ENCODE data around the gene STK11. TPM values are rescaled to one million over a fixed set of nuclear protein-coding genes. Genes with fewer than 3 reads are reported as not detected.

The STK11 gene
- total RNA-seq, 3 donors from 2014 or later: 32.8 to 55.0 (median 52.1) TPM

GRCh38 chr19:1227304-1228054, 21.9 kb downstream of the STK11 start:
- H3K27me3 ChIP-seq: no peaks in the 10 kb centered on the region
- peak overlapping the region in 1 of 2 donors; percentile 19 for H3K27ac ChIP-seq
- intact Hi-C loops (cut with DNase I; ENCODE audit: low total_unique reads): loop anchor here (10.0 kb wide), 1 partner anchor 213 kb away; no protein-coding TSS in a partner anchor
- H3K4me1 ChIP-seq: no peaks in the 10 kb centered on the region
- no peak for DNase-seq (ENCODE audit: low spot score in 2 of 2)
- TF ChIP-seq CTCF (IDR thresholded peaks at IDR 0.05): no peak
- no peak for TF ChIP-seq POLR2A (IDR thresholded peaks at IDR 0.05)
- no peak for TF ChIP-seq POLR2AphosphoS5 (IDR thresholded peaks at IDR 0.05)
- no peaks in the 10 kb centered on the region for H3K9me3 ChIP-seq
- peaks cover 9% of the 10 kb centered on the region for H3K36me3 ChIP-seq
- no peak overlapping the region for H3K4me3 ChIP-seq

- no peak for DNase-seq (ENCODE audit: low spot score in 2 of 2)
- Histone ChIP-seq H3K36me3 (peaks cover 9% of the 10 kb centered on the region), H3K4me3 (no peak overlapping the region), H3K27me3 (no peaks in the 10 kb centered on the region), H3K27ac (no peak overlapping the region), H3K4me1 (no peaks in the 10 kb centered on the region), H3K9me3 (no peaks in the 10 kb centered on the region)
- TF ChIP-seq POLR2AphosphoS5 (IDR thresholded peaks at IDR 0.05) (no peak), POLR2A (IDR thresholded peaks at IDR 0.05) (no peak), CTCF (IDR thresholded peaks at IDR 0.05) (no peak)
- intact Hi-C loops (cut with DNase I; ENCODE audit: low total_unique reads): loop anchor here (10.0 kb wide), 1 partner anchor 214 kb away; no protein-coding TSS in a partner anchor
Observed at GRCh38 chr19:1228161-1228957, 22.8 kb downstream of the STK11 start.

- H3K36me3 ChIP-seq: peaks cover 9% of the 10 kb centered on the region
- no peak overlapping the region for H3K27ac ChIP-seq
- TF ChIP-seq POLR2A (IDR thresholded peaks at IDR 0.05): no peak
- no peak for TF ChIP-seq CTCF (IDR thresholded peaks at IDR 0.05)
- TF ChIP-seq POLR2AphosphoS5 (IDR thresholded peaks at IDR 0.05): no peak
- no peak for DNase-seq (ENCODE audit: low spot score in 2 of 2)
- H3K4me3 ChIP-seq: no peak overlapping the region
- H3K9me3 ChIP-seq: no peaks in the 10 kb centered on the region
- H3K4me1 ChIP-seq: no peaks in the 10 kb centered on the region
- H3K27me3 ChIP-seq: no peaks in the 10 kb centered on the region
- intact Hi-C loops (cut with DNase I; ENCODE audit: low total_unique reads): loop anchor here (10.0 kb wide), 1 partner anchor 214 kb away; no protein-coding TSS in a partner anchor
Observed at GRCh38 chr19:1229056-1229923, 23.7 kb downstream of the STK11 start.

GRCh38 chr19:1229924-1230782, 24.6 kb downstream of the STK11 start:
- Histone ChIP-seq H3K36me3 (peaks cover 9% of the 10 kb centered on the region), H3K4me1 (no peaks in the 10 kb centered on the region), H3K27me3 (no peaks in the 10 kb centered on the region), H3K4me3 (no peak overlapping the region), H3K9me3 (no peaks in the 10 kb centered on the region), H3K27ac (no peak overlapping the region)
- no peak for DNase-seq (ENCODE audit: low spot score in 2 of 2)
- intact Hi-C loops (cut with DNase I; ENCODE audit: low total_unique reads): loop anchor here (10.0 kb wide), 1 partner anchor 215 kb away; no protein-coding TSS in a partner anchor
- TF ChIP-seq POLR2AphosphoS5 (IDR thresholded peaks at IDR 0.05) (no peak), POLR2A (IDR thresholded peaks at IDR 0.05) (no peak), CTCF (IDR thresholded peaks at IDR 0.05) (no peak)

Data from breast epithelium (tissue), 4 donors.